Left ventricle myocardium inferior (tissue), 1 donor: ENCODE data around the gene DRAM2. TPM values are rescaled to one million over a fixed set of nuclear protein-coding genes. Genes with fewer than 3 reads are reported as not detected.
"Not testable (repeated sequence)": the region's sequence is repeated elsewhere in the genome, so short reads cannot be mapped to it uniquely, and the experiment has no call there.

Experiments used
- DNase-seq: peaks from one replicate; pipeline ENCODE4 v3.0.0-alpha.2; 2020
- H3K27ac ChIP-seq: fragments of 200-600 bp; replicated peaks from 2 replicates; pipeline ENCODE4 v1.8.0; 2021
- H3K27me3 ChIP-seq: fragments of 200-600 bp; 2 replicates; pipeline ENCODE4 v1.8.0; 2021; ENCODE audit warnings: low read depth
- H3K36me3 ChIP-seq: fragments of 200-600 bp; 2 replicates; pipeline ENCODE4 v1.8.0; 2021
- H3K4me1 ChIP-seq: fragments of 200-600 bp; 2 replicates; pipeline ENCODE4 v1.8.0; 2021
- H3K4me3 ChIP-seq: fragments of 200-600 bp; 2 replicates; pipeline ENCODE4 v1.8.0; 2021; ENCODE audit warnings: mild to moderate bottlenecking, moderate library complexity
- H3K9me3 ChIP-seq: fragments of 200-600 bp; replicated peaks from 2 replicates; pipeline ENCODE4 v1.8.0; 2021
- intact Hi-C: fragments of 100-400 bp; cut with micrococcal nuclease; formaldehyde crosslinking; loops from one replicate; pipeline ENCODE4 v1.11.0; 2022
- total RNA-seq: library from RNA; stranded (reverse); fragmentation: NEBNext Ultra II Directional; extraction: Animal tissue kit (Norgen Biotek cat#: 25700); gene quantifications from one replicate; pipeline ENCODE4 v1.2.1, GENCODE V29; 2021
- TF ChIP-seq, protein P1 (sequence below): fragments of 200-600 bp; IDR thresholded peaks from 2 replicates; pipeline ENCODE4 v1.8.0; 2021; ENCODE audit warnings: antibody characterized with exemption, mild to moderate bottlenecking, borderline replicate concordance
- donor health status: DM: no; HTN: yes; CAD: no; lungs with severe emphysema.

The DRAM2 gene
- total RNA-seq, 1 donor from 2014 or later: 33.0 TPM

DNA sequence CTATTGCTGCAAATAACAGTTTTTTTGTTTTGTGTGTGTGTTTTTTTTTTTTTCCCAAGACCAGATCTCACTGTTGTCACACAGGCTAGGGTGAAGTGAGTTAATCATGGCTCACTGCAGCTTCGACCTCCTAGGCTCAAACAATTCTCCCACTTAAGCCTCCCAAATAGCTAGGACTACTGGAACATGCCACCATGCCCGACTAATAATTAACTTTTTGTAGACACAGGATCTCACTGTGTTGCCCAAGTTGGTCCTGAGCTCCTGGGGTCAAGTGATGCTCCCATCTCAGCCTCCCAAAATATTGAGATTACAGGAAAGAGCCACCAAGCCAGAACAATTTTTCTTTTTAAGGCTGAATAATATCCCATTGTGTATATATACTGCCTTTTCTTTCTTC lies 34.9 kb downstream of the DRAM2 start:
- TF ChIP-seq, protein P1, sequence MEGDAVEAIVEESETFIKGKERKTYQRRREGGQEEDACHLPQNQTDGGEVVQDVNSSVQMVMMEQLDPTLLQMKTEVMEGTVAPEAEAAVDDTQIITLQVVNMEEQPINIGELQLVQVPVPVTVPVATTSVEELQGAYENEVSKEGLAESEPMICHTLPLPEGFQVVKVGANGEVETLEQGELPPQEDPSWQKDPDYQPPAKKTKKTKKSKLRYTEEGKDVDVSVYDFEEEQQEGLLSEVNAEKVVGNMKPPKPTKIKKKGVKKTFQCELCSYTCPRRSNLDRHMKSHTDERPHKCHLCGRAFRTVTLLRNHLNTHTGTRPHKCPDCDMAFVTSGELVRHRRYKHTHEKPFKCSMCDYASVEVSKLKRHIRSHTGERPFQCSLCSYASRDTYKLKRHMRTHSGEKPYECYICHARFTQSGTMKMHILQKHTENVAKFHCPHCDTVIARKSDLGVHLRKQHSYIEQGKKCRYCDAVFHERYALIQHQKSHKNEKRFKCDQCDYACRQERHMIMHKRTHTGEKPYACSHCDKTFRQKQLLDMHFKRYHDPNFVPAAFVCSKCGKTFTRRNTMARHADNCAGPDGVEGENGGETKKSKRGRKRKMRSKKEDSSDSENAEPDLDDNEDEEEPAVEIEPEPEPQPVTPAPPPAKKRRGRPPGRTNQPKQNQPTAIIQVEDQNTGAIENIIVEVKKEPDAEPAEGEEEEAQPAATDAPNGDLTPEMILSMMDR: no peak
- Histone ChIP-seq H3K27me3 (no peaks in the 10 kb centered on the region), H3K4me1 (no peaks in the 10 kb centered on the region), H3K36me3 (peaks cover 6% of the 10 kb centered on the region), H3K27ac (no peak overlapping the region), H3K9me3 (peaks cover 30% of the 10 kb centered on the region), H3K4me3 (no peak overlapping the region)
- DNase-seq: no peak
- intact Hi-C loops: no loop called here

DNA sequence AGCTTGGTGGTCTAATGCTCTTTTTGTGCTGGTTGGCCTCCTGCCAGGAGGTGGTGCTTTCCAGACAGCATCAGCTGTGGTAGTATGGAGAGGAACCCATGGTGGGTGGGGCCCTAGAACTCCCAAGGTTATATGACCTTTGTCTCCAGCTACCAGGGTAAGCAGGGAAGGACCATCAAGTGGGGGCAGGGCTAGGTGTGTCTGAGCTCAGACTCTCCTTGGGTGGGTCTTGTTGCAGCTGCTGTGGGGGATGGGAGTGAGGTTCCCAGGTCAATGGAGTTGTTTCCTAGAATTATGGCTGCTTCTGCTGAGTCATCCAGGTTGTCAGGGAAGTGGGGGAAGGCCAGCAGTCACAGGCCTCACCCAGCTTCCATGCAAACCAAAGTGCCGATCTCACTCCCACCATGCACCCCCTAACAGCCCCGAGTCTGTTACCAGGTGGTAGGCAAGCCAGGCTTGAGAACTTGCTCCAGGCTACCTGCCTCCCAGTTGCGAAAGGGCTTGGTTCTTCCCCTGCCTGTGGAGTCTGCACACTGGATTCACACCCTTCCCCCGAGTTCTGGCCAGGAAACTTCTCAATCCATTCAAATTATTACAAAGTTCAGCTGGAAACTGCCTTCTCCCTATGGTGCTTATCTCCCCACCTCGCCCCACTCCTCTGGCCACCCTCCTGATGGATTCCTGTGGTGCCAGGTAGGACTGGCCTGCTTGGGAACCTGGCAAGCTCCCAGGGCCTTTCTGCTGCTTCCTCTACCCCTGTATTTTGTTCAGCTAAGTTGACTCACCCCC lies 37.8 kb downstream of the DRAM2 start:
- Histone ChIP-seq H3K36me3 (peaks cover 4% of the 10 kb centered on the region), H3K4me3 (no peak overlapping the region), H3K27ac (no peak overlapping the region), H3K4me1 (no peaks in the 10 kb centered on the region), H3K27me3 (no peaks in the 10 kb centered on the region), H3K9me3 (peaks cover 47% of the 10 kb centered on the region)
- TF ChIP-seq, protein P1: no peak
- DNase-seq: no peak
- intact Hi-C loops: no loop called here

DNA sequence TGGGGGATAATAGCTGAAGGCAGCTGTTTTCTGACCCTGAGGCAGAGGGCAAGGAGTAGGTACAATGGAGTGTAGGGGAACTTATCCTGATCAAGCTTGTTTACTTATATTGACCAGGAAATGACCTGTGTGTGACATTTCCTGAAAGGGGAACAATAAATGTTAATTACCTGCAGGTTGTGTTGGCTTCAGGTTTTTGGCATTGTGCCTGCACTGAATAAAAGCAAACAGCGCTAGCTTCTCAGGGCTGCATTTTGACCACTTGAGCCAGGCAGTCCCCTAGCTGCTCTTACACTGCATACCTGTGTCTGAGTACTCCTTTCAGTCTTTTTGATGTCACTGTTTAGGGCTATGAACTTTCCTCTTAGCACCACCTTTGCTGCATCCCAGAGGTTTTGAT lies 40.6 kb downstream of the DRAM2 start:
- H3K4me3 ChIP-seq: no peak overlapping the region
- intact Hi-C loops: no loop called here
- no peak overlapping the region for H3K27ac ChIP-seq
- TF ChIP-seq, protein P1: no peak
- H3K36me3 ChIP-seq: peaks cover 4% of the 10 kb centered on the region
- H3K4me1 ChIP-seq: no peaks in the 10 kb centered on the region
- H3K9me3 ChIP-seq: peaks cover 75% of the 10 kb centered on the region
- H3K27me3 ChIP-seq: no peaks in the 10 kb centered on the region
- no peak for DNase-seq

DNA sequence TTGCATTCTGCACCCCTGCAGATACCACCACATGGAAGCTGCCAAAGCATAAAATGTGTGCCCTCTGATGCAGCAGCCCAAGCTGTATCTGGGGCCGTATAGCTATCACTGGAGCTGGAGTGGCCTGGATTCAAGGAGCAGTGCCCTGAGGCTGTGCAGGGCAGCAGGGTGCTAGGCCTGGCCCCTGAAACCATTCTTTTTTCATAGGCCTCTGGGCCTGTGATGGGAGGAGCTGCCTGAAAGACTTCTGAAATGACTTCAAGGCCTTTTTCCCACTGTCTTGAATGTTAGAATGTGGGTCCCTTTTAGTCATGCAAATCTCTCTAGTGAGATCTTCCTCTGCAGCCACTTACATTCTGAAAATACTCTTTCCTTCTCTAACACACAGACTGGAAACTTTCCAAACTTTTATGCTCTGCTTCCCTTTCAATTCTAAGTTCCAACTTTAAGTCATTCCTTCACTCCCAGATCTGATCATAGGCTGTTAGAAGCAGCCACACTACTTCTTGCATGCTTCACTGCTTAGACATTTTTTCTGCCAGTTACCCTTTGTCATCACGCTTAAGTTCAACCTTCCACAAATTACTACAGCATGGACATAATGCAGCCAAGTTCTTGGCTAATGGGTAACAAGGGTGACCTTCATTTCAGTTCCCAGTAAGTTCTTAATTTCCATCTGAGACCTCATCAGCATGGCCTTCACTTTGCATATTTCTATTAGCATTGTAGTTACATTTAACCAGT lies 42.4 kb downstream of the DRAM2 start:
- TF ChIP-seq, protein P1: no peak
- H3K36me3 ChIP-seq: peaks cover 4% of the 10 kb centered on the region
- no peak overlapping the region for H3K4me3 ChIP-seq
- H3K27ac ChIP-seq: no peak overlapping the region
- no peak for DNase-seq
- H3K9me3 ChIP-seq: peaks cover 86% of the 10 kb centered on the region
- intact Hi-C loops: no loop called here
- no peaks in the 10 kb centered on the region for H3K27me3 ChIP-seq
- no peaks in the 10 kb centered on the region for H3K4me1 ChIP-seq

DNA sequence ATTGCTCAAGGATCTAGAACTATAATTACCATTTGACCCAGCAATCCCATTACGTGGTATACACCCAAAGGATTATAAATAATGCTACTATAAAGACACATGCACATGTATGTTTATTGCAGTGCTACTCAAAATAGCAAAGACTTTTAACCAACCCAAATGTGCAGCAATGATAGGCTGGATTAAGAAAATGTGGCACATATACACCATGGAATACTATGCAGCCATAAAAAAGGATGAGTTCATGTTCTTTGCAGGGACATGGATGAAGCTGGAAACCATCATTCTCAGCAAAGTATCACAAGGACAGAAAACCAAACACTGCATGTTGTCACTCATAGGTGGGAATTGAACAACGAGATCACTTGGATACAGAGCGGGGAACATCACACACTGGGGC lies 44.5 kb downstream of the DRAM2 start:
- H3K27ac ChIP-seq, intact Hi-C loops, H3K27me3 ChIP-seq, H3K4me3 ChIP-seq, H3K4me1 ChIP-seq, DNase-seq, H3K36me3 ChIP-seq: not testable (repeated sequence)
- H3K9me3 ChIP-seq: peaks cover 73% of the 10 kb centered on the region

DNA sequence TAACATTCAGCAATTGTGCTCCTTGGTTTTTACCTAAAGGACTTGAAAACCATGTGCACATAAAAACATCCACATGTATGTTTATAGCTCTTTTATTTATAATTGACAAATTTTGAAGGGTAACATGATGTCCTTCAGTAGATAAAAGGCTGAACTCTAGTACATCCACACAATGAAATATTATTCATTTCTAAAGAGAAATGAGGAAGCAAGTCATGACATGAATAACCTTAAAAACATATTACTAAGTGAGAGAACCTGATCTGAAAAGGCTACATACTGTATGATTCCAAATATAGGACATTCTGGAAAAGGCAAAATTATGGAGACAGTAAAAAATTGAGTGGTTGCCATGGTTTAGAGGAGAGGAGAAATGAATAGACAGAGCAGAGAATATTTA lies 50.3 kb downstream of the DRAM2 start:
- Histone ChIP-seq H3K9me3 (peaks cover 15% of the 10 kb centered on the region), H3K36me3 (no peaks in the 10 kb centered on the region), H3K4me3 (no peak overlapping the region), H3K4me1 (no peaks in the 10 kb centered on the region), H3K27me3 (no peaks in the 10 kb centered on the region), H3K27ac (no peak overlapping the region)
- TF ChIP-seq, protein P1: no peak
- intact Hi-C loops: no loop called here
- no peak for DNase-seq
